Mesenchymal stem cell (in vitro differentiated cells and primary cell): ENCODE measurements around the gene TTLL13.
"Not testable (repeated sequence)": the region's sequence is repeated elsewhere in the genome, so short reads cannot be mapped to it uniquely, and the experiment has no call there.

Source experiments
- DNase-seq: peaks from one replicate; pipeline ENCODE4 v3.0.0-alpha.2; 2013
- H2AFZ ChIP-seq: one replicate; pipeline ENCODE4 v1.6.1; 2013; ENCODE audit warnings: low read depth, mild to moderate bottlenecking, control low read depth, inconsistent platforms, low read length, moderate library complexity
- H2AK5ac ChIP-seq: 2 replicates; pipeline ENCODE4 v1.6.1; 2013; ENCODE audit warnings: low read length, moderate library complexity, mild to moderate bottlenecking, inconsistent platforms; ENCODE audit not compliant: severe bottlenecking
- H2BK120ac ChIP-seq: one replicate; pipeline ENCODE4 v1.6.1; 2013; ENCODE audit warnings: low read depth, mild to moderate bottlenecking, inconsistent platforms, low read length, moderate library complexity
- H2BK12ac ChIP-seq, 2 experiments: one replicate each; pipeline ENCODE4 v1.6.1; 2013; ENCODE audit warnings: inconsistent platforms in 2 of 2, low read length in 2 of 2, mild to moderate bottlenecking in 2 of 2, moderate library complexity in 2 of 2, control low read depth in 1 of 2
- H2BK15ac ChIP-seq: one replicate; pipeline ENCODE4 v1.6.1; 2013; ENCODE audit warnings: mild to moderate bottlenecking, low read depth, inconsistent platforms; ENCODE audit not compliant: poor library complexity, severe bottlenecking
- H2BK5ac ChIP-seq: 2 replicates; pipeline ENCODE4 v1.6.1; 2013; ENCODE audit warnings: low read depth, mild to moderate bottlenecking, low read length, control low read depth, inconsistent platforms; ENCODE audit not compliant: poor library complexity, severe bottlenecking
- H3K14ac ChIP-seq, 2 experiments: one replicate each; pipeline ENCODE4 v1.6.1; 2013; ENCODE audit warnings: inconsistent platforms in 2 of 2, low read length in 2 of 2, control low read depth in 1 of 2, mild to moderate bottlenecking in 1 of 2, moderate library complexity in 1 of 2
- H3K18ac ChIP-seq, 2 experiments: one replicate each; pipeline ENCODE4 v1.6.1; 2013; ENCODE audit warnings: inconsistent platforms in 2 of 2, low read length in 2 of 2, control low read depth in 1 of 2, low read depth in 1 of 2, mild to moderate bottlenecking in 1 of 2
- H3K23ac ChIP-seq, 2 experiments: one replicate each; pipeline ENCODE4 v1.6.1; 2013; ENCODE audit warnings: inconsistent platforms in 2 of 2, low read length in 2 of 2, mild to moderate bottlenecking in 2 of 2, moderate library complexity in 2 of 2, control low read depth in 1 of 2
- H3K27ac ChIP-seq: 2 replicates; pipeline ENCODE4 v1.5.1; 2013; ENCODE audit warnings: mild to moderate bottlenecking, moderate library complexity, low read length, control low read depth, inconsistent platforms; ENCODE audit not compliant: poor library complexity, severe bottlenecking
- H3K27me3 ChIP-seq, 2 experiments: 2 replicates each; pipeline versions ENCODE4 v1.6.1 to v1.7.0; 2013; ENCODE audit warnings: low read length in 2 of 2, mild to moderate bottlenecking in 2 of 2, moderate library complexity in 2 of 2, control low read depth in 1 of 2, inconsistent platforms in 1 of 2; ENCODE audit not compliant: control insufficient read depth in 1 of 2, insufficient read depth in 1 of 2
- H3K36me3 ChIP-seq, 2 experiments: 2 replicates each; pipeline versions ENCODE4 v1.6.1 to v1.7.0; 2013; ENCODE audit warnings: low read length in 2 of 2, control low read depth in 1 of 2, inconsistent platforms in 1 of 2, low read depth in 1 of 2, mild to moderate bottlenecking in 1 of 2; ENCODE audit not compliant: insufficient read depth in 2 of 2, control insufficient read depth in 1 of 2
- H3K4ac ChIP-seq, 2 experiments: one replicate each; pipeline ENCODE4 v1.6.1; 2013; ENCODE audit warnings: inconsistent platforms in 2 of 2, low read length in 2 of 2, mild to moderate bottlenecking in 2 of 2, moderate library complexity in 2 of 2, control low read depth in 1 of 2, low read depth in 1 of 2
- H3K4me1 ChIP-seq: 2 replicates; pipeline ENCODE4 v1.6.1; 2013; ENCODE audit warnings: low read depth, low read length, control low read depth; ENCODE audit not compliant: control insufficient read depth, insufficient read depth
- H3K4me2 ChIP-seq: 2 replicates; pipeline ENCODE4 v1.6.1; 2013; ENCODE audit warnings: low read length, mild to moderate bottlenecking, inconsistent platforms; ENCODE audit not compliant: poor library complexity, severe bottlenecking
- H3K4me3 ChIP-seq, 2 experiments: 2 replicates each; pipeline versions ENCODE4 v1.5.1 to v1.7.0; 2013; ENCODE audit warnings: low read length in 2 of 2, mild to moderate bottlenecking in 2 of 2, control low read depth in 1 of 2, low read depth in 1 of 2; ENCODE audit not compliant: insufficient read depth in 1 of 2
- H3K79me1 ChIP-seq: replicated peaks from 2 replicates; pipeline ENCODE4 v1.6.1; 2013; ENCODE audit warnings: mild to moderate bottlenecking, control low read depth, low read length, inconsistent platforms; ENCODE audit not compliant: poor library complexity, severe bottlenecking
- H3K9ac ChIP-seq: 2 replicates; pipeline ENCODE4 v1.7.0; 2013; ENCODE audit warnings: mild to moderate bottlenecking, low read length, moderate library complexity
- H3K9me3 ChIP-seq: 2 replicates; pipeline ENCODE4 v1.7.0; 2013; ENCODE audit warnings: mild to moderate bottlenecking, low read length; ENCODE audit not compliant: control insufficient read depth
- H4K8ac ChIP-seq: one replicate; pipeline ENCODE4 v1.6.1; 2013; ENCODE audit warnings: inconsistent platforms, mild to moderate bottlenecking, low read length, moderate library complexity
- H4K91ac ChIP-seq: one replicate; pipeline ENCODE4 v1.6.1; 2013; ENCODE audit warnings: mild to moderate bottlenecking, low read length, inconsistent platforms
- WGBS: methylation state at CpG from one replicate; pipeline ENCODE4 v1.1.7; 2013; ENCODE audit warnings: mixed read lengths; 5-methylcytosine and 5-hydroxymethylcytosine counted together

The TTLL13 gene

DNA sequence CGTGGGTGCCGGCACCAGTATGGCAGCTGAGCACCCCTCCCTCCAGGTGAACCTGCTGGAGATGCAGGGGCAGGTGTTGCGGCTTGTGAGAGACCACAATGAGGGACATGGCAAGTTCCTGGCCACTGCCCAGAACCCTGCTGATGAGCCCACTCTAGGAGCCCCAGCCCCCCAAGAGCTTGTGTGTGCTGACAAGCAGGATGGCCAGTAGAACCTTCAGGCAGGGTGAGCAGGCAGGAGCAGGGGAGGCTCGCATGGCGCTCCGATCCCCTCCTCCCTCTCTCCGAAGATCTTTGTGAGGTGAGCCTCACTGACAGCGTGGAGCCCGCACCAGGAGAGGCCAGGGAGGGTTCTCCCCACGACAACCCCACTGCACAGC lies 45.9 kb downstream of the TTLL13 start:
- Histone ChIP-seq H3K4me2 (no peak overlapping the region), H2BK12ac (no peak overlapping the region), H3K79me1 (no peaks in the 10 kb centered on the region), H3K18ac (no peak overlapping the region), H3K27ac (no peak overlapping the region), H3K9ac (no peak overlapping the region), H2BK5ac (no peak overlapping the region), H2BK15ac (no peak overlapping the region), H4K91ac (no peak overlapping the region), H3K14ac (no peak overlapping the region), H4K8ac (no peak overlapping the region), H2BK120ac (no peak overlapping the region), H3K36me3 (no peaks in the 10 kb centered on the region), H2AK5ac (no peak overlapping the region), H3K27me3 (peaks cover 0 to 7% of the 10 kb centered on the region in 2 experiments), H3K4me1 (peaks cover 10% of the 10 kb centered on the region), H3K23ac (no peak overlapping the region), H3K4me3 (peak overlapping the region in 1 of 2 experiments; percentile 4), H2AFZ (peak overlapping the region; percentile 18), H3K4ac (no peak overlapping the region), H3K9me3 (no peaks in the 10 kb centered on the region)
- 90% methylated on average over 10 of the region's 10 CpGs for WGBS
- no peak for DNase-seq

GRCh38 chr15:90296316-90296884 lies 47.0 kb downstream of the TTLL13 start:
- not testable (repeated sequence) for H3K23ac ChIP-seq, DNase-seq, H3K4ac ChIP-seq, H3K36me3 ChIP-seq, H3K4me2 ChIP-seq, H2BK12ac ChIP-seq, H3K9me3 ChIP-seq, H3K14ac ChIP-seq, H2BK5ac ChIP-seq, H3K18ac ChIP-seq, H4K8ac ChIP-seq, H2BK15ac ChIP-seq, H2BK120ac ChIP-seq, H3K4me1 ChIP-seq, H3K79me1 ChIP-seq, H2AK5ac ChIP-seq, H2AFZ ChIP-seq, H3K27ac ChIP-seq, H3K9ac ChIP-seq, H3K4me3 ChIP-seq, H3K27me3 ChIP-seq, H4K91ac ChIP-seq
- WGBS = 77% methylated on average over 2 of the region's 4 CpGs

- Histone ChIP-seq H2BK120ac (no peak overlapping the region), H3K4ac (no peak overlapping the region), H2BK5ac (no peak overlapping the region), H2AFZ (no peak overlapping the region), H2AK5ac (no peak overlapping the region), H3K27ac (no peak overlapping the region), H3K9ac (no peak overlapping the region), H3K27me3 (peaks cover 0 to 7% of the 10 kb centered on the region in 2 experiments), H3K36me3 (no peaks in the 10 kb centered on the region), H3K79me1 (no peaks in the 10 kb centered on the region), H3K9me3 (no peaks in the 10 kb centered on the region), H2BK12ac (no peak overlapping the region), H2BK15ac (no peak overlapping the region), H4K8ac (no peak overlapping the region), H3K4me1 (peaks cover 10% of the 10 kb centered on the region), H3K14ac (no peak overlapping the region), H3K4me3 (no peak overlapping the region), H3K18ac (no peak overlapping the region), H3K23ac (no peak overlapping the region), H3K4me2 (no peak overlapping the region), H4K91ac (no peak overlapping the region)
- WGBS = 97% methylated on average over 3 of the region's 4 CpGs
- no peak for DNase-seq
Observed at GRCh38 chr15:90297021-90297420, 47.7 kb downstream of the TTLL13 start.

- Histone ChIP-seq H3K27me3 (no peaks in the 10 kb centered on the region), H4K91ac (no peak overlapping the region), H2BK15ac (no peak overlapping the region)
Observed at GRCh38 chr15:90300541-90300940, 51.2 kb downstream of the TTLL13 start.

More at GRCh38 chr15:90300541-90300940, 51.2 kb downstream of the TTLL13 start:
- Histone ChIP-seq H3K18ac (no peak overlapping the region), H3K79me1 (no peaks in the 10 kb centered on the region), H3K9ac (no peak overlapping the region), H3K27ac (no peak overlapping the region), H3K4me3 (no peak overlapping the region), H3K23ac (no peak overlapping the region), H2BK120ac (no peak overlapping the region), H3K36me3 (no peaks in the 10 kb centered on the region), H2BK12ac (no peak overlapping the region), H2AFZ (no peak overlapping the region), H3K4me1 (peaks cover under 1% of the 10 kb centered on the region), H2BK5ac (no peak overlapping the region), H3K9me3 (no peaks in the 10 kb centered on the region), H2AK5ac (no peak overlapping the region), H3K4ac (no peak overlapping the region), H4K8ac (no peak overlapping the region), H3K14ac (no peak overlapping the region), H3K4me2 (no peak overlapping the region)
- 90% methylated on average over 8 of the region's 9 CpGs for WGBS
- DNase-seq = no peak
